Mucosa of gallbladder (tissue), 1 donor: ENCODE measurements around the gene FAM161B. TPM values are rescaled to one million over a fixed set of nuclear protein-coding genes. Genes with fewer than 3 reads are reported as not detected.
A peak's percentile ranks its signal among the peaks of the same experiment; 100 is the strongest.
"Not testable (repeated sequence)": the region's sequence is repeated elsewhere in the genome, so short reads cannot be mapped to it uniquely, and the experiment has no call there.

ENCODE experiments used
- DNase-seq: peaks from one replicate; pipeline ENCODE4 v3.0.0-alpha.2; 2020; ENCODE audit warnings: low spot score
- total RNA-seq: library from RNA; stranded (reverse); gene quantifications from one replicate; pipeline ENCODE4 v1.2.1, GENCODE V29; 2021
- donor health status: DM: no; HTN: no; CAD: no.

Gene FAM161B, protein sequence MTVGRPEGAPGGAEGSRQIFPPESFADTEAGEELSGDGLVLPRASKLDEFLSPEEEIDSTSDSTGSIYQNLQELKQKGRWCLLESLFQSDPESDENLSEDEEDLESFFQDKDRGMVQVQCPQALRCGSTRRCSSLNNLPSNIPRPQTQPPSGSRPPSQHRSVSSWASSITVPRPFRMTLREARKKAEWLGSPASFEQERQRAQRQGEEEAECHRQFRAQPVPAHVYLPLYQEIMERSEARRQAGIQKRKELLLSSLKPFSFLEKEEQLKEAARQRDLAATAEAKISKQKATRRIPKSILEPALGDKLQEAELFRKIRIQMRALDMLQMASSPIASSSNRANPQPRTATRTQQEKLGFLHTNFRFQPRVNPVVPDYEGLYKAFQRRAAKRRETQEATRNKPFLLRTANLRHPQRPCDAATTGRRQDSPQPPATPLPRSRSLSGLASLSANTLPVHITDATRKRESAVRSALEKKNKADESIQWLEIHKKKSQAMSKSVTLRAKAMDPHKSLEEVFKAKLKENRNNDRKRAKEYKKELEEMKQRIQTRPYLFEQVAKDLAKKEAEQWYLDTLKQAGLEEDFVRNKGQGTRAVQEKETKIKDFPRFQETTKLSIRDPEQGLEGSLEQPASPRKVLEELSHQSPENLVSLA
- total RNA-seq, result 7.0 TPM

DNA sequence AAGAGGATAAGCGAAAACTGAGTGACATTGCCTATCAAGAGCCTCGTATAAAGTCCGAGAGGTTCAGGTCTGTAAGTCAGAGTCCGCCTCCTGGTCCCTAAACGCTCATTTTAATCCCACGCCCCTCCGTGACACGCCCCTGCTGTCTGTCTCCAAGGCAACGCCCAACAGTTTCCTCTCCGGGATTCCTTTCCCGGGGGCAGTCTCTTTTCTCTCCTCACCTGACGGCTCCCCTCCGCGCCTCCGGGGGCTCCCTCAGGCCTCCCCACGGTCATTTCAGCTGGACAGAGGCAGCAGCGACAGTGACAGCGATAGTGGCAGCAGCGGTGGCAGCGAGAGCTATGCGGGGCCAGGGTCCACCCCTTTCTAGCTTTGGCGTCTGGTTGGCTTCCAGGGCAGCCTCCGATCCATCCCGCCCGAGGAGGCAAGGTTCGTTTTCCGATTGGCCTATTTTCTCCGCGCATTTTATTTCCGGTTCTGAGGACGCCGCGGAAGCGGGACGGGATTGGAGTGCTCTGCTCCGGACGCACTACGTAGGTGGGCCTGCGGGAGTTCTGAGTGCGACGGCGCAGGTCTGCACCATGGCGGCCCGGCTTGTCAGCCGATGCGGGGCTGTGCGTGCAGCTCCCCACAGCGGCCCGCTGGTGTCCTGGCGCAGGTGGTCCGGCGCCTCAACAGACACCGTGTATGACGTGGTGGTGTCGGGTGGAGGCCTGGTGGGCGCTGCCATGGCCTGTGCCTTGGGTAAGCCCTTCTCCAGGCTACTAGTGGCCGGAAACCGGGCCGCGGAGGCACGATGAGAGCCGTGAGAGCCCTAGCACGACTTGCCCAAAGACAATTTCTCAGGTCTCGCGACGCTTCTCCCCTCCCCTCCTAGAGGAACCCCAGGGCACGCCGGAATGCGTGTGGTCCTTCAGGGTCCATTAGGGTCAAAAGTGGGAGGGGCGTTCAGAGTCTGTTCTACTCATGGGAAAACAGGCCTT lies at the start of gene FAM161B, which contains the start of gene COQ6:
FAM161B (minus strand) TSS at position 343 of the 983 bp plus-strand sequence; CDS start at position 275, 68 bp downstream.
COQ6 (plus strand) TSS at position 551 of the 983 bp plus-strand sequence; CDS start at position 582, 31 bp downstream.
- peak; percentile 96 for DNase-seq

DNA sequence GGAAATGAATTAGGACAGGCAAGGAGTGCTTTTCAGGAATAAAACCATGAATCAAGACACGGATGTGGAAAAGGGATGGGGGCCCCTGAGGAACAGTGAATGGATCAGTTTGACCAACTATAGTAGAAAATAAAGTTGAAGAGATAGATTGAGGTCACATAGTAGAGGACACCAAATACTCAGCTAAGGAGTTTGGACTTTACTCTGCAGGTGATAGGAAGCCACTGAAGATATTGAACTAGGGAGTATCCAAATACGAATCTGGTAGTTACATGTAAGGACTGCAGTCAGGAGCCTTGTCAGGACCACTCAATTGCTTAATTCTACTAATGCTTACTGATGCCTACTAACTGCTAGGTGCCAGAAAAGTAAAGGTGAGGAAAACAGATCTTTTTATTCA lies 48.8 kb upstream of the FAM161B start:
- no peak for DNase-seq

DNA sequence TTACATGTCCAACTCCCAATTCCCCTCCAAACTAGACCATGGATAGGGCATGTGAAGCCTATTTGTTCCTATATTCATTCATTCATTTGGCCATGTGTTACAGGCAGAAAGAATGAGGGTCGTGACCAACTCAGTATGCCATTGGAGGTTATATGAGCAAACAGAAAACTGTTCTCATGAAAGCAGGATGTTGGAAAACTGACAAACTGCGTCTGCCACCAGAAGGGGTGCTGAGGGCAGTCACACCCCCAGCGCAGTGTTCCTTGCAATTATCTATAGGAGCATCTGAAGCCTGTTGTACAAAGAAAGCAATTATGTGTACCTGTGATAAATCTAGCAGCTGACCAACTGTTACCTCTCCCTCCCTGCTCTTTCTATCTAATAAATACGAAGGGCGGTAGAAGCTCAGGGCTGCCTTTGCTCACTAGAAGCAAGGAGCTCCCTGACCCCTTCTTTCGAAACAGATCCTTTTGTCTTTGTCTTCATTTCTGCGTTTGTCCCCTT lies 48.1 kb upstream of the FAM161B start:
- DNase-seq, result no peak

DNA sequence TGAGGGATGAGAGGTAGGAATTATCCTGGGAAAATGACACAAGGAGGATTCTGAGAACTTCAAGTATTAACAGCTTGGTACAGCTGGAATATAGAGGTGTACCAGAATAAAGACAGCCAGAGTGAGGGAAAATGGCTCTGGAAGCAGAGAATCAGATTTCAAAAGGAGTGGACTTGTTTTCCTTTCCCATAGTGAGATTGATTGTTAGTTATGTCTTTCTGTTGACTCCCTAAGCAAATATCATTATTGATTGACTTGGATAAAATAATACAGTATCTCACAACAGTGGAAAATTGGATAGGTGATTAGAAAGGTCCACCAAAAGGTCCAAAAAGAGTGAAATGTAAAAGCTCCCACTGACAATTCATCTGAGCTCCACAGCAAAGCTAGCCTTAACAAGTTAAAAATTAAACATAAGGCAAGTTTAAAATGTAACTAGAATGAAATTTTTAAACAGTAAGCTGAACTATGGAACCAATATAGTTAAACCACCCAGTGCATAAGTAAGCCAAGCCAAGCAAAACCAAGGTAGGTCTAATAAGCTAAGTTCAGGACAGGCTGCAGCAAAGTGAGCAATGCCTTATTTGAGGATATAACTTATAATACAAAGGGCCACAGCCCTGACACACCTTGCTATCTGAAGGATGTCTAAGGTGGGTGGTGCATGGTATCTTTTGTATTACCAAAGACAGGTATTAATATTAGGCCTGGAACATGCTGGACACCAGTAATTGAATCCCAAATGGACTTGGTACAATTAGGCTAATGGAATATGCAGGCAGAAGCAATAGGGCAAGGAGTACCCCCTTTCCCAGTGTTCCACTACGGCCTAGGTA lies 47.4 kb upstream of the FAM161B start:
- no peak for DNase-seq

DNA sequence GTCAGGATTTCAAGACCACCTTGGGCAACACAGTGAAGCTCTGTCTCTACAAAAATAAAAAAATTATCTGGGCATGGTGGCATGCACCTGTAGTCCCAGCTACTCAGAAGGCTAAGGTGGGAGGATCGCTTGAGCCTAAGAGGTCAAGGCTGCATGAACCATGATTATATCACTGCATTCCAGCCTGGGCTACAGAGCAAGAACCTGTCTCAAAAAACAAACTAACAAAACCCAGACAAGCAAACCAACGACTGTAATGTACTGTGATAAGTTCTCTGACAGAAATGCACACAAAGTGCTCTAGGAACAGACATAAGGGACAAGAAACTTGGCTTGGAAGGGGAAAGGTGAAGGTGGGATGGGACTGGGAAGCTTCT lies 46.8 kb upstream of the FAM161B start:
- no peak for DNase-seq

DNA sequence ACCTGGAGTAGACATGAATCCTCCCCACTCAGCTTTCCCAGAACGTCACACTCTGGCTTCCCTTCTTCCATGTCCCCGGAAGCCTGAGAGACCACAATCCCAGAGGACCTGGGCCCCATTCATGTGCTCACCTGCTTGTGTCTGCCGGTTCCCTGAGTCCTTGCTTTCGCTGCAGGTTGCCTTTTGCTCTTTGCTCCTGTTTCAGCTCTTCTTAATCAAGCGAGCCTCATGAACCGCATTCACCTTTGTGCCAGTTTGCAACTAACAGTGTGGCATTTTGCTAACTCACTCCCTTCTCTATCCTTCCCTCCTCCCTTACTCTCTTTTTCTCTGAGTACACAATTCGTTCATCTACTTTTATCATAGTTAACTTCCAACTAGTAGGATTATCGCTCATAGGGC lies 46.1 kb upstream of the FAM161B start:
- DNase-seq, result peak; percentile 17

DNA sequence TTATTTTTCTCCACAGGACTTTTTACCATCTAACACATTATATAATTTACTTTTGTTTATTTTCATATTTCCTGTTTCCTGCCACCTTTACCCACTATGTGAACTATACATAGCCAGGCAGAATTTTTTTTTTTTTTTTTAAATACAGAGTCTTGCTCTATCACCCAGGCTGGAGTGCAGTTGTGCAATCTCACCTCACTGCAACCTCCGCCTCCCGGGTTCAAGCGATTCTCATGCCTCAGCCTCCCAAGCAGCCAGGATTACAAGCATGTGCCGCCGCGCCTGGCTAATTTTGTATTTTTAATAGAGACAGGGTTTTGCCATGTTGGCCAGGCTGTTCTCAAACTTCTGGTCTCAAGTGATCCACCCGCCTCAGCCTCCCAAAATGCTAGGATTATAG lies 45.0 kb upstream of the FAM161B start:
- DNase-seq, result not testable (repeated sequence)

DNA sequence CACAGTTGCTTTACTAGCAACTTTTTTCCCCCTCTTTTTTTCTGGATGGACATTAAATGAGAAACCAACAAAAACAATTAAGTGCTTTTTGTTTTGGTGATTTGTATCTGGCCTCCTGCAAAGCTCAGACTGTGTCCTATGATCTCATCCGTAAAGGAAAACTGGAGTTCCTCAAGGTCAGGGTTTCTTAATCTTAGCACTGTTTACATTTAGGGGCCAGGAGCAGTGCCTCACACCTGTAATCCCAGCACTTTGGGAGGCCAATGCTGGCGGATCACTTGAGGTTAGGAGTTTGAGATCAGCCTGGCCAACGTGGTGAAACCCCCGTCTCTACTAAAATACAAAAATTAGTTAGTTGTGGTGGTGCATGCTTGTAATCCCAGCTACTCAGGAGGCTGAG lies 41.2 kb upstream of the FAM161B start:
- DNase-seq, result no peak

DNA sequence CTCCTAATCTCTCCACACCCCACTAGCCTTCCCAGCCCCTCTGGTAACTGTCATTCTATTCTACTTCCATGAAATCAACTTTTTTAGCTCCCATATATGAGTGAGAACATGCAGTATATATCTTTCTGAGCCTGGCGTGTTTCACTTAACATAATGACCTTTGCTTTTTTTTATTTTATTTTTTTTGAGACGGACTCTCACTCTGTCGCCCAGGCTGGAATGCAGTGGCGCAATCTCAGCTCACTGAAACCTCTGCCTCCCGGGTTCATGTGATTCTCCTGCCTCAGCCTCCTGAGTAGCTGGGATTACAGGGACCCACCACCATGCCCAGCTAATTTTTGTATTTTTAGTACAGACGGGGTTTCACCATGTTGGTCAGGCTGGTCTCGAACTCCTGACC lies 38.8 kb upstream of the FAM161B start:
- DNase-seq, result not testable (repeated sequence)

DNA sequence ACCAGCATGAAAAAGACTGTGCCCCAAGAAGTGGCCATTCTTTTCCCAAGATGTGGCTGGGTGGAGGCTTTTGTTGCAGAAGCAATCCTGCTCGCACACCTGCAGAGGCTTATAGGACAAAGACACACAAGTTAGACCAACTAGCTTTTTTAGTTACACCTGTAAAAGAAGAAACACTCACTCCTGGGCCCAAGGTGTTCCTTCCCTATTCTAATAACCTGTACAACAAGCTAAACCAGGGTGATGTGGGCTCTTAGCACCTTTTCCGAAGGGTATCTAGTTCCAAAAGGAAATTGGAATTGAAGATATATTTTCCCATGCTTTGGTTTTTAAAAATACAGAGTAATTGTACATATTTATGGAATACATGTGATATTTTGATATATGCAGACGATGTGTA lies 38.2 kb upstream of the FAM161B start:
- DNase-seq, result no peak

DNA sequence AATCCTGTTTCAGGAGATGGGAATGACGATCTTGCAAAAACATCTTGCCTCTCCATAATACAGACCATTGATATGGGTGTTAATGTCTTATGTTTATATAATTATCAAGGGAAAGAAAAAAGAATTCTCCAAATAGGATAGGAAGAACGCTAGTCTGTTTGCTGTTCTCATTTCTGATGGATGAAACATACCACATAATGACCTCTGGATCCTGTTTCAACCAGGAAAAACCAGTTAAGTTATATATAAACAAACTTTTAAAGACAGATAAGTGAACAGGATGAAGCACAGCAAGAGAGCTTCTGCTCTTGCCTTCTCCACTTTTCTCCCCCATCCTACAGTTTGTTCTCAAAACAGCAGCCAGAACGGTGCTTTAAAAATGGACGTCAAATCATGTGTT lies 28.0 kb upstream of the FAM161B start:
- DNase-seq, result no peak

DNA sequence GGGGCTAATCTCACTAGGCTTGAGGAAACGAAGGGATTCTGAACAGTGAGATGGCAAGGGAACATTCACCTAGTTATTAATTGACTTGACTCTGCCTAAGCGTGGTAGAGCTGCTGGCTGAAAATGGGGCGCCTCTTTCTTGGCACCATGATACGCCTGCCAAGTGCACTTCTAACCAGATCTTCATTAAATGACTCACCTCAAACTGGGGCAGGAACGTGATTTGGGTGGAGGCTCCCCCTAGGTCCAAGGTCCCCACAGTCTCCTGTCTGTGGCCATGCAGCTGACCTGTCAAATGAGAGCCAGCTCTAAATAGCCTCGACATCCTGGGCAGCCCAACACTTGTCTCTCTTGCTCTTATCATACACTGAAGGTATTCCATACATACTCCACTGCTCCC lies 26.2 kb upstream of the FAM161B start:
- peak; percentile 78 for DNase-seq

DNA sequence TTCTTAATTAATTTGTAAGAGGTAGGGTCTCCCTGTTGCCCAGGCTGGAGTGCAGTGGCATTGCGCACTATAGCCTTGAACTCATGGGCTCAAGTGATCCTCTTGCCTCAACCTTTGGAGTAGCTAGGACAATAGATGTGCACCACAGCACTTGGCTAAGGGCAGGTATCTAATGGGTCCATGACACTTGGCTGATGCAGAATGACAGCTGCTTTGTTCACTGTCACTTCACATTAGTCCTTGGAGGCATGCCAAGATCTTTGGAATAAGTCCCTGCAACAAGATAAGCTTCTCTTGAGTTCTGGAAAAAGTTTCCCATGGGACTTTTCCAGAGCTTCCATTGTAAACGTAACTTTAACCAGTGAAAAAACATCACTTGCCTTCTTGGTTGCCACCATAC lies 23.6 kb upstream of the FAM161B start:
- no peak for DNase-seq

DNA sequence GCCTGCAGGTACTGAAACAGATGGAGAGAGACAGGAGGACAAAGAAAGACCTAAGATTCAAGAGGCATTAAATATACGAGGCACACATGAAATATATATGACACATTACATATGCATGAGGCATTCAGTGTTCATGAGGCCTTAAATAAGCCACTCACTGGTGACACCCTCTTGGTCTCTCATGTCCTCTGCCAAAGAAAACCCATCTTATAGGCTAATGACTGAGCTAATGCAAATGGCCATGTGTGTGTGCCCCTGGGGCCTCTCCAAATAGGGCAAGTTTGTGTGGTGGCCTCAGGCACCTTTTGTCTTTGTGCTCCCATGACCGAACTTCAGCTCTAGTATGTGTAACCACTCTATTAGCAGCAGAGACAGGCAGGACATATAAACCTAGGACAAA lies 19.0 kb upstream of the FAM161B start:
- no peak for DNase-seq

DNA sequence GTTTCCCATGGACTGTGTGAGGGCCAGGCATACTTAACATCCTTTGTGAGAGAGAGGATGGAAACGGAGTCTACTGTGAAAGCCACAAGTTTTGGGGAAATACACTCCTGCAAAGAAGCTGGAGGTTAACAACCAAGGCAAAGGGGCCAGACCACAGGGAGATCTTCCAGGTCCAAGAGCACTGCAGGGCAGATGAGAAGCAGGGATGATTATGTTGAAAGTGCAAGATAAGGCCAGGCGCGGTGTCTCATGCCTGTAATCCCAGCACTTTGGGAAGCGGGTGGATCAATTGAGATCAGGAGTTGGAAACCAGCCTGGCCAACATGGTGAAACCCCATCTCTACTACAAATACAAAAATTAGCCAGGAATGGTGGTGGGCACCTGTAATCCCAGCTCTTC lies 15.3 kb upstream of the FAM161B start:
- no peak for DNase-seq

DNA sequence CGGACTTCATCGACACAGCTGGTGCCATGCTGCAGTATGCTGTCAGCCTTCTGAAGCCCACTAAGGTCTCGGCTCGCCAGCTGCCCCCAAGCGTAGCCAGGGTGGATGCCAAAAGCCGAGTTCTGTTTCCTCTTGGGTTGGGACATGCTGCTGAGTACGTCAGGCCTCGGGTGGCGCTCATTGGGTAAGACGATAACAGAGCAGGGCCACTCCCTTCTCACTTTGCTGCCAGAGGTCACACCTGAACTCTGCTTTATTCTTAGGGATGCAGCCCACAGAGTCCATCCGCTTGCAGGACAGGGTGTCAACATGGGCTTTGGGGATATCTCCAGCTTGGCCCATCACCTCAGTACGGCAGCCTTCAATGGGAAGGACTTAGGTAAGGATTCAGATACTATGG lies 11.3 kb upstream of the FAM161B start:
- DNase-seq, result no peak

DNA sequence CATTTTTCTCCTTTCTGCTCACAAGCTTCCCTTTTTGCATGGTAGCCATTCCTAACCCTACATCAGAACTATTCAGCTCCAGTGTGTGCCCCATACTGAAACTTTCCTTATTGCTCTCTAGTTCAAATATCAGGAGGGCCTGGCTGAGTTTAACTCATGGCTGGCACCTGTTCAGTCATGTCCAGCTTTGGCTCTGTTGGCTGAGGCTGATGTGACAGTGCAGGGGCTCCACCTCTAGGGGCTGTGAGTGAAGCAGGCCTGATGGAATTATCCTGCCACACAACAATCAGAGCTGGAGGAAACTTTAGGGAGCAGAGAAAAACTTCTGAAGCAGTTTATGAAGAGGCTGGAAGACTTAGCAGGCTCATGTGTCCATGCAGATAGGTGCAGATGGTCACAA lies 8.7 kb upstream of the FAM161B start:
- DNase-seq, result no peak

DNA sequence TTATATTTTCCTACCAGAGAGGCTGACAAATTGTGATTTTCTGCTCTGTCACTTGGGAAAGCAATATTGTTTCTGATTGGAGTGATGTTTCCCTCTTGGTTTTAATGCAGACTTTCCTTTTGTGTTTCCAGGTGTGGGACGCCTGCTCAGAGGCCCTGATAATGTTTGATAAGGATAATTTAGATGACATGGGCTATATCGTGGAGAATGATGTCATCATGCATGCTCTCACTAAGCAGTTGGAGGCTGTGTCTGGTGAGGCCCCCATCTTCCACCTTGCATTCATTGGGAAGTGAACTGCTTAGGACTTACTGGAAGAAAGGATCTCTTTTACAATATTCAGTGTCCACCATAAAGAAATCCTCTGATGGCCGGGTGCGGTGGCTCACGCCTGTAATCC lies 5.8 kb upstream of the FAM161B start:
- DNase-seq, result no peak

DNA sequence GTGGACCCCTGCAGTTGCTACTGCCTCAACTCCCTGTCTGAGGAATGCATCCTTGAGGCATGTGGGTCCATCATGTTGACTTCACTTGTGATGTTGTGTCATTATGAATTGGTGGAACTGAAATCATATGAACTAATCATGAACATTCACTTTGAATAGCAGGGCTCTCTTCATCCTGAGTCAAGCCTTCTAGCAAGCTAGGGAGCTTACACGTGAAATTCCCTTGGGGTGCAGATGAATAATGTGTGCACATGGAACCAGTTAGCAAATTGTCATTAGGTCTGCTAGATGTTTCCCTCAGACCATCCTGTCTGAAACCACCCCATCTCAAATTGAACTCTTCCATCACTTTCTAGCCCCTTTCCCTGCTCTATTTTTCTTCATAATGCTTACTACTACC lies 3.8 kb upstream of the FAM161B start:
- DNase-seq, result no peak

DNA sequence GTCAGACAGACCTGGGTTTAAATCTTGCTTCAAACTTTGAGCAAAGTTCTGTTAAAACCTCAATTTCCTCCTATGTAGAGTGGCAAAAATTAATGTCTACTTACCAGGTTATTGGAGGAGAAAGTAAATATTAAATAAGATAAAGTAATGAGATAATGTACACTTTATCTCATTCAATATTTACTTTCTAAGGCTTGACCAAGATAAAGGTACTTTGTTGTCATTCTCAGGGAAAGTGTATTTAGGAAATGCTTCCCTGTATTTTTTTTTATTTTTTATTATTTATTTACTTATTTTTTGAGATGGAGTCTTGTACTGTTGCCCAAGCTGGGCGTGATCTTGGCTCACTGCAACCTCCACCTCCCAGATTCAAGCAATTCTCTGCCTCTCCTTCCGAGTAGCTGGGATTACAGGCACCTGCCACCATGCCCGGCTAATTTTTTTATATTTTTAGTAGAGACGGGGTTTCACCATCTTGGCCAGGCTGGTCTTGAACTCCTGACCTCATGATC lies 4.7 kb downstream of the FAM161B start:
- peak; percentile 33 for DNase-seq
